ENCODE data around the gene PRKG1.

Gene PRKG1

GRCh38 chr10:51629934-51630639 is 555.8 kb downstream of the PRKG1 start:
- no peak for DNase-seq

DNA sequence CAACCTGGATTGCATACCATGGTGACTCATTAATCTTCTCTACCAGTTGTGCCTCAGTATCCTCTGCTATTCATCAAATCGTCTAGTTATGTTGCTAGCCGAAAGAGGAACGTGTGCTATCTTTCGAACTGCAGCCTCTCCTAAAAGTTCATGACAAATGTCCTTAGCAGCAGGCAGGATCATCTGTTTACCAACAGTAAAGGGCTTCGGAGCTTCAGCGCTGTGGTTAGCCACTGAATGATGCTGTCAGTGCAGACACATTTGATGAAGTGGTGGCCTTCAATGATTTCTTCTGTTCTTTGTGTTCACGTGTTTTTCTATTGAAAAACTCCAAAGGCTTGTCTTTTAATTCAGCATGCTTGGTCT is 556.3 kb downstream of the PRKG1 start:
- DNase-seq, result no peak

- no peak for DNase-seq
These were observed 561.1 kb downstream of the PRKG1 start for GRCh38 chr10:51635436-51635835.

DNA sequence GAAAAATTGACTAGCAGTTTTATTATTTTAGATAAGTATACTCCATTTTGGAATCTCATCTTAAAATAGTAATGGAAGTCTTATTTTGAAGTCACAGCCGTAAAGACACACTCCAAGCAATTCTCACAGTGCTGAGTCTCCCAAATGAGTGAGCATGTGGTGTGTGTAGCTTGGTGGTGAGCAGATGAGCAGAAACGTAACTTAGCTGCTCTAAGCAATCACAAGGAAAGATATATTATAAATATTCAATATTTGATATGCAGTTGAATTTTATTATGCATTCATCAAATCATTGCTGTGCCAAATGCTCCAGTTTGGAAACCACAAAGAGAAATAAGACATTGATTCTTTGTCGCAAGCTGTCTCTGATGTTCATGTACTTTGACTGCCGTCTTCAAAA is 563.9 kb downstream of the PRKG1 start:
- no peak for DNase-seq

DNA sequence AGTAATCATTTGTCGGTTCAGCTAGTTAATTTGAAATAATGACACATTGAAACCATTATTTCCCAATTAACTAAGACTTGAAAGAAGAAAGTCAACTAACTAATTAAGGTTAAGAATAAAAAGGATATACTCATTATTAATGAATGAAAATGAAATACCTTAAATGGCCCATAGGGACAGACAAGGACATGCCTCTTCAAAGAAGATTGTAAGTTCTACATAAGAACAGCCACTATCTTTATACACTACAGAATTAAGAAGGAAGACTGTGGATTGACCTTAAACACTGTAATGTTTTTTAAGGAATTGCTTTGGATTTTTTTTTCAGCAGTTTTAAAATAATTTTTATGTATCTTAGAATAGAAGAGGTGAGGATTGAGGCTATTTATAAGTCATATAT is 564.5 kb downstream of the PRKG1 start:
- DNase-seq, result no peak

DNA sequence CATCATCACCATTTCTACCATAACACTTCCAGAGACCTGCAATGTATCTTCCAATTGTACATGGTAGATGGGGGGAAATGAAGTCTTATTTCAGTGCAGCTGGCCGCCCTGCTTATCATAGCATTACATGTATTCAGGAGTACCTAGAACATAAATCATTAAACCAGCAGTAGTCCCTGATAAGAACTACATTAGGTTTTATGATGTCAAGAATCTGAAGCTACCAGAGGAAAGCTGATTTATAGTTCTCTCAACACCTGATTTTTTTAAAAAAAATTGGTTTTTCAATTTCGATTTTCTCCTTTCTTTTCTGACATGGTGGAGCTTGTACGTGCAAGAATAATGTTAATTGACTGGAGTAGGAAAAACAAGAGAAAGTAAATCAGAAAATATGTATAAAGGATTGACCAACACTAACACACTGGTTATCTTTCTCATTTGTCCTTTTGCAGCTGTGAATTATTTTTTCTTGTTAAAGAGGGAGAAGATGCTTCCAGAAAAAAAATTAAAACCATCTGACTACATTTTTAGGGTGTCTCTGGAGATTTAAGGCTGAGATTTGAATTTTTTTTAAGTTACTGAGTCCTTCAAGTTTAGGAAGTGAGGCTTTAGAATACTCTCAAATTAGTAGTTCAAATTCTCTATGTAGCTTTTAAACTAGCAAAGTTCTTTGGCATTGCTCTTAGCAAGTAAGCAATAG is 566.0 kb downstream of the PRKG1 start:
- DNase-seq, result no peak

DNA sequence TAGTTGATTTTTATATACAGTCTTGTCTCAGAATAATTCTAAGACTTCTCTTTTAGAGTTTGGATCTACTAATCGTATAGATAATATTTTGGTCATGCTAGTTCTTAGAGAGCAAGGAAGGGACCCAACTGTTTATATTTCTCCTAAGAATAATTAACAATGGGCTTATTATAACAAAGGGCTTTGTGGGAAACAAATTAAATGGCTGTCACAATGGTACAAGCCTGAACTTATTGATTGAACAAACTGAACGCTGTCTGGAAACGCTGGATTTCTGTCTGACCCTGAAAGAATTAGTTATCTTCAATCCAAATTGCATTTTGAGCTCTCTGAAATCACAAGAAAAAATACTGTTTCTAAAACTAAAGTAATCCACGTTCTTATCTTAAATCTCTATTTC is 568.3 kb downstream of the PRKG1 start:
- DNase-seq, result no peak

DNA sequence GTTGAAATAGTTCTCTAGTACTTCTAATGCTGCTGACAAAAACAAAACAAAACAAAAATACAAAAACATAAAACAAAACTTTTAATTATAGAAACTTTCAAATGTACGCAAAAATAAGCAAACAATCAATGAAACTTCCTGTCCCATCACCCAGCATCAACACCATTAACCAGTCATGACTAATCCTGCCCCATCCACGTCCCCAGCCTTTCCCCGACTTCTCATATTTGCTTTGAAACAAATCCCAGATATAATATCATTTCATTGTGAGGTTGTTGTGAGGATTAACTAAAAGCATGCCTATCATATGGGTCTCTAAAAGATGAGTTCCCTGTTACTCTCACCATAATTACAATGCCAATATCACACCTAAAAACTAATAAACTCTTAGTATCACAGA is 569.4 kb downstream of the PRKG1 start:
- DNase-seq, result no peak

DNA sequence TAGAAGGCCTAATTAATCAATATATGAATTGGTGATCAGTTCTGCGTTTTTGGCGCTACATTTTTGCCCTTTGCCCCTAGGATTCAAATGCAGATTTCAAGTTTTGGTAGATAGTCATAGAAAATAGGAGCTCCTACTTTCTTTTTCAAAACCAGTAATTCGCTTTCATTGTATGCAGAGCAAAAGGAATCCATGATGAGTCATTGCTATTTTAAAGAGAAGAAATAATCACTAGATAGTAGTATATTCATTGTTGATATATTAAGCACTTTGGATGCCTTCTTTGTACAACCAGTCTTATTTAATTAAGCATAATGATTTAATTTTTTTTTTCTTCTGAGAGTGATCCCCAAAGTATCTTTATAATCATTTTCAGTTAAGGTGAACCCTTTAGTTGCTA is 574.8 kb downstream of the PRKG1 start:
- DNase-seq, result no peak

- DNase-seq, result no peak
These were observed 576.8 kb downstream of the PRKG1 start for GRCh38 chr10:51651063-51651462.

GRCh38 chr10:51653025-51653424 is 578.7 kb downstream of the PRKG1 start:
- no peak for DNase-seq

- no peak for DNase-seq
These were observed 580.6 kb downstream of the PRKG1 start for GRCh38 chr10:51654918-51655317.

DNA sequence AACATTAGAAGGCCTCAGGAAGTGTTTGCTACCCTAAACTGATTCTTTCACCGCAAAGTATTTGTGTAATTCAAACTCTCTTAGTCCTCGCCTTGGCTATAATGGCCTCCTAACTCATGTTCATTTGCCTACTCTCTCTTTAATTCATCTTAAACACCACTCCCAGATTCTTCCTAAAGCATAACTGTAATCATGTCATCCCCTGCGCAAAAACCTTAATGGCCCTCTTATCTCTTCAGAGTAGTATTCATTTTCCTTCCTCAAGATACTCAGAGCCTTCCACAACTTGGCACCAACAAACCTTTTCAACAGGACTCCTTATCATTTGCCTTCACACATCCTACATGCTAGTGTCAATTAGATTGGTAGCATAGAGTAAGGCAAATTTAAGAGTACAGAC is 582.2 kb downstream of the PRKG1 start:
- DNase-seq, result no peak

DNA sequence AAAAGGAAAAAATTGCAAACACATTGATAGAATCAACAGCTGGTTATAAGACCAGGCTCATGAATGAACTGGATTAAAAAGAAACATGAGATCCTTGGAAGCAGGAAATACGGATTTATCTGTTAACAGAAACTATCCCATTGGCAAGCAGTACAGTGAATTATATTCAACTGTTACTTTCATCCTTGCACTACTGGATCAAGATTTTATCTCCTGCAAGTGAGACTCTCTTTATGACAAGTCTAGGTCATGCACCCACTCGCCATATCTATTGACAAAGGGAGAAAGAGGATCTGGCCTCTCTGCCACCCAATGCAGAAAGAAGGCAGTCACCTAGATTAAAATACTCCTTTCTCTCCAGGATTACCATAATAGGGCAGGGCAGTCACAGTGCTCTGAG is 583.7 kb downstream of the PRKG1 start:
- no peak for DNase-seq

- no peak for DNase-seq
These were observed 585.1 kb downstream of the PRKG1 start for GRCh38 chr10:51659344-51659743.

GRCh38 chr10:51663086-51663485 is 588.8 kb downstream of the PRKG1 start:
- no peak for DNase-seq

DNA sequence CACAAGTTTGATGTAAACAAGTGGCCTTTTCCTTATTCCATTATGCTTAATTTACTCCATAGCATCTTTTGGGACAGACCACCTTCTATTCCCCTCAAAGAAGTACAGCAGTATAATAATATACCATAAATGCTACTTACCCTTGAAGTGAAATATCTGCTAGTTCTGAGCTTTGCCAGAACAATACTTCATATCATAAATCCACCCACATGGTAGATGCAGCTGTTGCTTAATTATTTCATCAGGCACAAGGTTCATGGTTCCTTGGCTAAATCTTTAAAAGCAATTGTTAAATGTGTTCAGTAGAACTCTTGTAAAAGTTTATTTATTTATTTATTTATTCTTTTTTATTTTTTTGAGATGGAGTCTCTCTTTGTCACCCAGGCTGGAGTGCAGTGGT is 592.2 kb downstream of the PRKG1 start:
- no peak for DNase-seq

GRCh38 chr10:51667678-51668335 is 593.5 kb downstream of the PRKG1 start:
- DNase-seq, result no peak

GRCh38 chr10:51668336-51668689 is 594.0 kb downstream of the PRKG1 start:
- no peak for DNase-seq

GRCh38 chr10:51669041-51669440 is 594.8 kb downstream of the PRKG1 start:
- DNase-seq, result no peak

- DNase-seq, result no peak
These were observed 597.8 kb downstream of the PRKG1 start for GRCh38 chr10:51672039-51672535.

DNA sequence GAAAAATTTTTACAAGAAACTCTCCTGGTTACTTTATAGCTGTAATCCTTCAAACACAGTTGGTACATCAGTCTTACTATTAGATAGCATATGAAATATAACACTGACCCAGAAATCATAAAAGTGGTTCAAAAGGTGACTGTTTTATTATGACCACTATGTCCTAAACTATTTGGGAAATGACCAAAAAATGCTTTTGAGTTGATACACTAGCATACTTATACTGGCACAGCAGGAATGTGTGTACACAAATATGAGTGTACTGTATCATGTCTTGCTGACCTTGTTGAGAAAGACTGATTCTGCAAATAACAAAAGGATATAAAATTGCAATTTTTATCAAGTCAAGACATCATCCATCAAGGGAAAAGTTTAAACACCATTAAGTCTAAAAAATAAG is 600.8 kb downstream of the PRKG1 start:
- no peak for DNase-seq

GRCh38 chr10:51679841-51680240 is 605.6 kb downstream of the PRKG1 start:
- DNase-seq, result no peak

DNA sequence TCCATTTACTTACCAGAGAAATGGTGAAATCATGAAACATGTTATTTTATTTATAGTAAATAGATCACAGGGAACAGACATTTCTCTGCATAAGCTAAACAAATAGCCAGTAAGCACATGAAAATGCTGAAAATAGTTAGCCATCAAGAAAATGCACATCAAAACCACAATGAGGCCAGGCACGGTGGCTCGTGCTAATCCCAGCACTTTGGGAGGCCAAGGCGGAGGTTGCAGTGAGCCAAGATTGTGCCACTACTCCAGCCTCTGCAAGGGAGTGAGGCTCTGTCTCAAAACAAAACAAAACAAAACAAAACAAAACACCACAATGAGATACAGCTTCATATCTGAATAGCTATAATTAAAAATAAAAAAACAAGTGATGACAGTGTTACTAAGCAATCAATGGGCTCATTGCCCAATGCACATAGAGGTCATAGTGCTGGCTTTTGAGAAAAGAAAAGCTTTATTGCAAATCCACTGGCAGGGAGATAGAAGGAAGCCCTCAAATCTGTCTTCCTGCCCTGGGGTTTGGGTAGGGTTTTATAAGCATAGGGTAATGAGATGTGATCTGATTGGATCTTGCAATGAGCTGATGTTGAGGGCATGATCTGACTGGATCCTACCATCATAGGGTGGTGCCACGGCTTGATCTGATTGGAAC is 608.9 kb downstream of the PRKG1 start:
- no peak for DNase-seq
